ENCODE measurements around the gene PCGF5. TPM values are rescaled to one million over a fixed set of nuclear protein-coding genes. Genes with fewer than 3 reads are reported as not detected.
"Not testable (repeated sequence)": the region's sequence is repeated elsewhere in the genome, so short reads cannot be mapped to it uniquely, and the experiment has no call there.

The PCGF5 gene
- total and polyA plus RNA-seq, 5 donors from 2014 or later, result 43.5 to 60.3 (median 53.5) TPM

DNA sequence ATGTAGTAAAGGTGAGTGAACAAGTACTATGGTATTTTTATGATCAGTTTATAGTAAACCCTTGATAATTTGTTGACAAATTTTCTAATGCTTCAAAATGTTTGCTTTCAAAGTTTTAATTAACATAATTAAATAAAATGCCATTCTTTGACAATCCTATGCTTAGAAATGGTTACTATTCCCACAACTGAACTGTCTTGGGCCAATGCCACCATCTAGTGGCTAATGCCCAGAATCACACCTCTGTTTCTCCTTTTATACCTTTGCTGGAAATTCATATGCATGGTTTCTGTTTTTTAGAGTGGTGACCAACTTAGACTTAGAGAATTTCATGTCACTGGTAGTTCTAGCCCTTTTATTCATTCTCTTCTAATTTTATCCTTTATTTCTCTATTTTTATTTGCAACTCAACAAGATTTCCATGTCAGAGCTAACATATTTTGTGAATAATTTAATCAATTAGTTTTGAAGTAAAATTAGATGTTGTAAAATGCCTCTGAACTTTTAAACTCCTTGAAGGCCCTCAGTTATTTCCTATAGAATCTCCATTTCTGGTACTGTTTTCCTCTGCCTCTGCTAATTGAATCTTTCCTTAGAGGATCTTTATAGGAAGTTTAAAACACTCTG lies 31.1 kb downstream of the PCGF5 start:
- H3K27ac ChIP-seq (ENCODE audit: insufficient read depth, low read length, poor library complexity, severe bottlenecking), result no peak overlapping the region
- no peaks in the 10 kb centered on the region for H3K27me3 ChIP-seq (ENCODE audit: control insufficient read depth, insufficient read depth, low read length)
- no peaks in the 10 kb centered on the region for H3K9me3 ChIP-seq (ENCODE audit: control insufficient read depth in 2 of 2, low read length in 2 of 2)
- H3K4me3 ChIP-seq (ENCODE audit: low read depth, low read length), result no peak overlapping the region
- Mint-ChIP-seq H3K4me3 (no peak overlapping the region), H3K27ac (no peak overlapping the region), H3K27me3 (no peaks in the 10 kb centered on the region), H3K9me3 (no peaks in the 10 kb centered on the region), H3K4me1 (peaks cover 0 to 10% (median 4%) of the 10 kb centered on the region in 4 donors), H3K36me3 (peaks cover 35% of the 10 kb centered on the region)
- DNase-seq (peak; percentile 34 to 76 (median 68)), ATAC-seq (ENCODE audit: low read depth in 2 of 2) (peak; percentile 77 to 84)
- H3K4me1 ChIP-seq (ENCODE audit: control insufficient read depth, insufficient read depth, low read length, poor library complexity, severe bottlenecking), result peaks cover 5% of the 10 kb centered on the region
- peaks cover 47% of the 10 kb centered on the region for H3K36me3 ChIP-seq (ENCODE audit: control insufficient read depth, insufficient read depth, low read length)

DNA sequence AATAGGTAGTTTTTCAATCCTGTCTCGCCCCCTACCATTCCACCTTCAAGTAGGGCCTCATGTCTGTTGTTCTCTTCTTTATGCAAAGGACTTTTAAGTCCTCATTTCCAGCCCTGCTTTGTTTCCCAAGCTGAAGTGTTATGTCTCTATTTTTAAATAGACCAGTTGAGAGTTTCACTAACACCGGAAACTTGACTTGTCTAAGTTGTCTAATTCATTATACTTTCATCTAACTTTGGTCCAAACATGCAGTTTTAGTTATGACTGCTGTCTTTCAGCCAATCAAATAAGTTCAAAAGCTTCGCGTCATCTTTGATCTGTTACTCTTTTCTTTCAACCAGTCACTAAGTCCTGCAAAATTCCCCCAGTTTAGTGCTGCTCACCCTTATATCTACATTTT lies 32.8 kb downstream of the PCGF5 start:
- no peak overlapping the region for H3K4me3 ChIP-seq (ENCODE audit: low read depth, low read length)
- peaks cover 0 to 9% (median 5%) of the 10 kb centered on the region in 4 donors for H3K4me1 Mint-ChIP-seq
- no peaks in the 10 kb centered on the region for H3K27me3 ChIP-seq (ENCODE audit: control insufficient read depth, insufficient read depth, low read length)
- H3K36me3 ChIP-seq (ENCODE audit: control insufficient read depth, insufficient read depth, low read length), result peaks cover 55% of the 10 kb centered on the region
- DNase-seq, result no peak
- H3K27ac Mint-ChIP-seq, result no peak overlapping the region
- no peaks in the 10 kb centered on the region for H3K27me3 Mint-ChIP-seq
- ATAC-seq (ENCODE audit: low read depth in 2 of 2), result no peak
- H3K9me3 ChIP-seq (ENCODE audit: control insufficient read depth in 2 of 2, low read length in 2 of 2), result no peaks in the 10 kb centered on the region
- H3K27ac ChIP-seq (ENCODE audit: insufficient read depth, low read length, poor library complexity, severe bottlenecking), result no peak overlapping the region
- H3K9me3 Mint-ChIP-seq, result no peaks in the 10 kb centered on the region
- no peak overlapping the region for H3K4me3 Mint-ChIP-seq
- peaks cover 47% of the 10 kb centered on the region for H3K36me3 Mint-ChIP-seq
- H3K4me1 ChIP-seq (ENCODE audit: control insufficient read depth, insufficient read depth, low read length, poor library complexity, severe bottlenecking), result no peaks in the 10 kb centered on the region

DNA sequence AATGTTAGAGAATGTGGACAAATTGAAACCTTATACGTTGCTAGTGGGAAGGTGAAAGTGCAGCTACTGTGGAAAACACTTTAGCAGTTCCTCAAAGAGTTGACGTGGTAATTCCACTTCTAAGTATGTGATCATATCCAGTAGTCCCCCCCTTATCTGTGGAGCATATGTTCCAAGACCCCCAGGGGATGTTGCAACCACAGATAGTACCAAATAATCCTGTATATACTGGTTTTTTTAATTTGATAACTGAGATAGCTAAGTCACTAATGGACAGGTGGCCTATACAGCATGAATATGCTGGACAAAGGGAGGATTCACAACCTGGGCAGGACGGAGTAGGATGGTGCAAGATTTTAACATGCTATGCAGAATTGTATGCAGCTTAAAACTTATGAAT lies 36.8 kb downstream of the PCGF5 start:
- ATAC-seq (ENCODE audit: low read depth in 2 of 2) (no peak), DNase-seq (no peak)
- Mint-ChIP-seq H3K9me3 (no peaks in the 10 kb centered on the region), H3K27ac (no peak overlapping the region), H3K36me3 (peaks cover 62% of the 10 kb centered on the region), H3K27me3 (no peaks in the 10 kb centered on the region), H3K4me3 (no peak overlapping the region), H3K4me1 (peaks cover 0 to 4% (median 0%) of the 10 kb centered on the region in 4 donors)
- Histone ChIP-seq H3K4me3 (ENCODE audit: low read depth, low read length) (no peak overlapping the region), H3K9me3 (ENCODE audit: control insufficient read depth in 2 of 2, low read length in 2 of 2) (no peaks in the 10 kb centered on the region), H3K27me3 (ENCODE audit: control insufficient read depth, insufficient read depth, low read length) (no peaks in the 10 kb centered on the region), H3K36me3 (ENCODE audit: control insufficient read depth, insufficient read depth, low read length) (peaks cover 55% of the 10 kb centered on the region), H3K27ac (ENCODE audit: insufficient read depth, low read length, poor library complexity, severe bottlenecking) (no peak overlapping the region), H3K4me1 (ENCODE audit: control insufficient read depth, insufficient read depth, low read length, poor library complexity, severe bottlenecking) (no peaks in the 10 kb centered on the region)

DNA sequence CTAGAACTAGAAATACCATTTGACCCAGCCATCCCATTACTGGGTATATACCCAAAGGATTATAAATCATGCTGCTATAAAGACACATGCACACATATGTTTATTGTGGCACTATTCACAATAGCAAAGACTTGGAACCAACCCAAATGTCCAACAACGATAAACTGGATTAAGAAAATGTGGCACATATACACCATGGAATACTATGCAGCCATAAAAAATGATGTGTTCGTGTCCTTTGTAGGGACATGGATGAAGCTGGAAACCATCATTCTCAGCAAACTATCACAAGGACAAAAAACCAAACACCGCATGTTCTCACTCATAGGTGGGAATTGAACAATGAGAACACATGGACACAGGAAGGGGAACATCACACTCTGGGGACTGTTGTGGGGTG lies 40.0 kb downstream of the PCGF5 start:
- not testable (repeated sequence) for DNase-seq; H3K4me3 Mint-ChIP-seq; H3K4me1 ChIP-seq (ENCODE audit: control insufficient read depth, insufficient read depth, low read length, poor library complexity, severe bottlenecking); H3K9me3 ChIP-seq (ENCODE audit: control insufficient read depth in 2 of 2, low read length in 2 of 2); ATAC-seq (ENCODE audit: low read depth in 2 of 2); H3K27me3 ChIP-seq (ENCODE audit: control insufficient read depth, insufficient read depth, low read length); H3K27me3 Mint-ChIP-seq; H3K27ac ChIP-seq (ENCODE audit: insufficient read depth, low read length, poor library complexity, severe bottlenecking); H3K9me3 Mint-ChIP-seq; H3K4me3 ChIP-seq (ENCODE audit: low read depth, low read length); H3K27ac Mint-ChIP-seq; H3K4me1 Mint-ChIP-seq
- H3K36me3 ChIP-seq (ENCODE audit: control insufficient read depth, insufficient read depth, low read length), result peaks cover 30% of the 10 kb centered on the region
- H3K36me3 Mint-ChIP-seq, result peaks cover 45% of the 10 kb centered on the region

DNA sequence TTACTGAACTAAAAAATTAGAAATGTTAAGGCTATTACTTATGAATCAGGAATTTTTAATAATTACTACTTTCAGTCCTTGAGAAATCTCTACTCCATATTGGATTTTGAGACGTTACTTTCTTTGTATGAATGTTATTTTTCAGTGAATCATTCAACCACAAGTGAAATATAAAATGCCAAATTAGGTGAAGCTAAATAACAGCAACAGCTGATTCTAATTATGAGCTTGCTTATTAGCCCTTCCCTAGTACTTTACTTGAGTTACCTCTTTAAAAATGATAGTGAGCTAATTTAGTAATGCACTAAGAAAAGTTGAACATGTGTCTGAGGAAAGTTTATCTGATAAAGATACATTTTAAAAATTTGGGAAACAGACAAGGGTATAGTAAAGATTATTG lies 51.4 kb downstream of the PCGF5 start:
- no peaks in the 10 kb centered on the region for H3K9me3 Mint-ChIP-seq
- Histone ChIP-seq H3K9me3 (ENCODE audit: control insufficient read depth in 2 of 2, low read length in 2 of 2) (no peaks in the 10 kb centered on the region), H3K4me1 (ENCODE audit: control insufficient read depth, insufficient read depth, low read length, poor library complexity, severe bottlenecking) (no peaks in the 10 kb centered on the region), H3K4me3 (ENCODE audit: low read depth, low read length) (no peak overlapping the region), H3K36me3 (ENCODE audit: control insufficient read depth, insufficient read depth, low read length) (peaks cover 12% of the 10 kb centered on the region), H3K27ac (ENCODE audit: insufficient read depth, low read length, poor library complexity, severe bottlenecking) (no peak overlapping the region), H3K27me3 (ENCODE audit: control insufficient read depth, insufficient read depth, low read length) (no peaks in the 10 kb centered on the region)
- no peak overlapping the region for H3K27ac Mint-ChIP-seq
- peaks cover 0 to 4% (median 1%) of the 10 kb centered on the region in 4 donors for H3K4me1 Mint-ChIP-seq
- H3K27me3 Mint-ChIP-seq, result no peaks in the 10 kb centered on the region
- H3K36me3 Mint-ChIP-seq, result peaks cover 34% of the 10 kb centered on the region
- no peak overlapping the region for H3K4me3 Mint-ChIP-seq
- DNase-seq (no peak), ATAC-seq (ENCODE audit: low read depth in 2 of 2) (no peak)

DNA sequence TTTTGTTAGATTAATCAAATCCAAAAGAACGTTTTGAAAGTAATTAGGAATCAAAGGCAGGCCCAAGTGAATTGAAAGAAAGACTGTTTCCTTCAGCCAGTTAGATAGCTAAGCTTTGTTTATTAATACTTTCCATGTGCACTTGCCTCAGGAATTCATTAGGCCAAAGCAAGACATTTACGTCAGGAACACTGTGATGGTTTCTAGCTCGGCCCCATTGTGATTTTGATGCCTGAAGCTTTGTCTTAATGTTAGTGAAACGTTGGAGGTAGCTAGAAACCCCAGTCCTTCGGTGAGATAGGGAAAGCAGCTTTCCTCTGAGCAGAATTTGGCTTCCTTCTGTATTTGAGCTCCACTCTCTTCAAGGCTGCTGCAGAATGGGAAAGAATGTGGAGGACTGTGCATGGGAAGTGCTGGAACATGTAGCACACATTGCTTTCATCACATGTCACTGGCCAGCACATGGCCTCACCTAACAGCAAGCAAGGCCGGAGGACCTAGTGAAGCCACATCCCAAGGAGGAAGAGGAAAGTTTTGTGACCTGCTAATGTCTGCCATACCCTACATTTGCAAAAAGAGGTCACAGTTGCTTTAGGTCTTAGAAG lies 64.1 kb downstream of the PCGF5 start:
- H3K27ac ChIP-seq (ENCODE audit: insufficient read depth, low read length, poor library complexity, severe bottlenecking), result no peak overlapping the region
- H3K36me3 Mint-ChIP-seq, result peaks cover 3% of the 10 kb centered on the region
- H3K27me3 ChIP-seq (ENCODE audit: control insufficient read depth, insufficient read depth, low read length), result no peaks in the 10 kb centered on the region
- DNase-seq, result no peak
- H3K27ac Mint-ChIP-seq, result no peak overlapping the region
- H3K36me3 ChIP-seq (ENCODE audit: control insufficient read depth, insufficient read depth, low read length), result peaks cover 2% of the 10 kb centered on the region
- H3K4me3 Mint-ChIP-seq, result no peak overlapping the region
- no peak overlapping the region for H3K4me3 ChIP-seq (ENCODE audit: low read depth, low read length)
- ATAC-seq (ENCODE audit: low read depth in 2 of 2), result no peak
- H3K9me3 Mint-ChIP-seq, result no peaks in the 10 kb centered on the region
- H3K4me1 Mint-ChIP-seq, result no peaks in the 10 kb centered on the region
- no peaks in the 10 kb centered on the region for H3K4me1 ChIP-seq (ENCODE audit: control insufficient read depth, insufficient read depth, low read length, poor library complexity, severe bottlenecking)
- H3K27me3 Mint-ChIP-seq, result no peaks in the 10 kb centered on the region
- no peaks in the 10 kb centered on the region for H3K9me3 ChIP-seq (ENCODE audit: control insufficient read depth in 2 of 2, low read length in 2 of 2)

DNA sequence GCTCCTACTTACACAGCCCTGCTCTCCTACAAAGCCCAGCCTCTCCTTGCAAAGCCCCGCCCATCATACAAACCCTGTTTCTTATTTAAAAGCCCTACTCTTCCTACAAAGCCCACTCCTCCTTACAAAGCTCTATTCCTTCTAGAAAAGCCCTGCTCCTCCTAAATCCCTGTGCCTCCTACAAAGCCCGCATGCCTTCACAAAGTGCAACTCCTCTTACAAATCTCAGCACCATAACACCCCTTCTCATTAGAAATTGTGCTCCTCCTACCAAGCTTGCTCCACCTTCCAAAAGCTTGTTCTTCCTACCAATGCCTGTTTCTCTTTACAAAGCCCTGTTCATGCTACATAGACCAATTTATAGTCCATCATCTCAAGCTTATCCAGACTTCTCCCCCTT lies 66.1 kb downstream of the PCGF5 start:
- no peaks in the 10 kb centered on the region for H3K27me3 Mint-ChIP-seq
- H3K9me3 Mint-ChIP-seq, result no peaks in the 10 kb centered on the region
- Histone ChIP-seq H3K4me3 (ENCODE audit: low read depth, low read length) (no peak overlapping the region), H3K27me3 (ENCODE audit: control insufficient read depth, insufficient read depth, low read length) (no peaks in the 10 kb centered on the region), H3K36me3 (ENCODE audit: control insufficient read depth, insufficient read depth, low read length) (peaks cover 2% of the 10 kb centered on the region), H3K4me1 (ENCODE audit: control insufficient read depth, insufficient read depth, low read length, poor library complexity, severe bottlenecking) (no peaks in the 10 kb centered on the region), H3K27ac (ENCODE audit: insufficient read depth, low read length, poor library complexity, severe bottlenecking) (no peak overlapping the region), H3K9me3 (ENCODE audit: control insufficient read depth in 2 of 2, low read length in 2 of 2) (no peaks in the 10 kb centered on the region)
- peaks cover 3% of the 10 kb centered on the region for H3K36me3 Mint-ChIP-seq
- H3K27ac Mint-ChIP-seq, result no peak overlapping the region
- no peak overlapping the region for H3K4me3 Mint-ChIP-seq
- no peak for DNase-seq
- no peak for ATAC-seq (ENCODE audit: low read depth in 2 of 2)
- no peaks in the 10 kb centered on the region for H3K4me1 Mint-ChIP-seq

DNA sequence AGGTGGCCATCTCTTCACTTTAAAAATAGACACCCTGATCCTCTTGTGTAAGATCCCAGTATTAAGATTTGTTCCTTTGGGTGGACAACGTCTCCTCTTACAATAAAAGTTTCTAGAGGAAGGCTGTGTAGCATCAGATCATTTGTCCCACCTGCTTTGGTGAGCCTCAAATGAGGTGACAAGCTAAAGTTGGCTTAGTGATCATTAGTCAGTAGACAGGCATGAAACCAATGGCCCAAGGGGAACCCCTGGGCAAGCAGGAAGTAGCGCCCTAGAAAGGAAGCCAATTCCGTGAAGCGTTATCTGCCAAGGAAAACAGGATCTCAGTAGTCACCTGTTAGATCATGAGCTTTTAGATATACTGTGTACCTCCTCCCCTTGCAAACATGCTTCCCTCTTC lies 66.8 kb downstream of the PCGF5 start:
- H3K27me3 Mint-ChIP-seq, result no peaks in the 10 kb centered on the region
- H3K9me3 Mint-ChIP-seq, result no peaks in the 10 kb centered on the region
- no peaks in the 10 kb centered on the region for H3K4me1 Mint-ChIP-seq
- no peak overlapping the region for H3K4me3 Mint-ChIP-seq
- DNase-seq (no peak), ATAC-seq (ENCODE audit: low read depth in 2 of 2) (no peak)
- H3K36me3 Mint-ChIP-seq, result no peaks in the 10 kb centered on the region
- Histone ChIP-seq H3K4me3 (ENCODE audit: low read depth, low read length) (no peak overlapping the region), H3K27me3 (ENCODE audit: control insufficient read depth, insufficient read depth, low read length) (no peaks in the 10 kb centered on the region), H3K36me3 (ENCODE audit: control insufficient read depth, insufficient read depth, low read length) (peaks cover 2% of the 10 kb centered on the region), H3K27ac (ENCODE audit: insufficient read depth, low read length, poor library complexity, severe bottlenecking) (no peak overlapping the region), H3K9me3 (ENCODE audit: control insufficient read depth in 2 of 2, low read length in 2 of 2) (no peaks in the 10 kb centered on the region), H3K4me1 (ENCODE audit: control insufficient read depth, insufficient read depth, low read length, poor library complexity, severe bottlenecking) (no peaks in the 10 kb centered on the region)
- H3K27ac Mint-ChIP-seq, result no peak overlapping the region
